H1 (cell line): Measurements from ENCODE around the gene UBXN4. TPM values are rescaled to one million over a fixed set of nuclear protein-coding genes. Genes with fewer than 3 reads are reported as not detected.

ENCODE experiments used
- BACH1 ChIP-seq: IDR thresholded peaks from 2 replicates; pipeline ENCODE4 v1.6.1; 2012; ENCODE audit warnings: low read length, improper control_type of control experiment
- FOSL1 ChIP-seq: IDR thresholded peaks from 2 replicates; pipeline ENCODE4 v1.6.1; 2011; ENCODE audit warnings: mild to moderate bottlenecking, low read depth, low read length, moderate library complexity; ENCODE audit not compliant: insufficient read depth
- HDAC2 ChIP-seq, 2 experiments: fragments of 300-600 bp in 1 of 2; sonication (generic) in 1 of 2; IDR thresholded peaks; 2 replicates each; pipeline ENCODE4 v1.6.1; 2011 to 2012; ENCODE audit warnings: low read depth in 2 of 2, low read length in 2 of 2, mild to moderate bottlenecking in 2 of 2, moderate library complexity in 2 of 2, borderline replicate concordance in 1 of 2, inconsistent platforms in 1 of 2
- SIRT6 ChIP-seq: IDR thresholded peaks from one replicate; pipeline ENCODE4 v1.7.1; 2012; ENCODE audit warnings: low read length, inconsistent platforms
- polyA plus RNA-seq, 7 experiments: library from polyadenylated mRNA; depleted of rRNA in 3 of 7; stranded (reverse) in 5 of 7; unstranded in 2 of 7; fragments of >200 nt in 5 of 7; fragments of 200-250 nt in 2 of 7; gene quantifications; 1 replicate in 5 of 7; 2 replicates in 1 of 7; 4 replicates in 1 of 7; pipeline versions ENCODE4 v1.2.1 to v1.2.3, GENCODE V29; 2011 to 2013; ENCODE audit warnings: missing spikeins in 2 of 7, mixed read lengths in 2 of 7
- total RNA-seq: library from RNA; stranded (reverse); fragmentation: NEBNext Ultra II Directional; extraction: Animal tissue kit (Norgen Biotek cat#: 25700); gene quantifications from 2 replicates; pipeline ENCODE4 v1.2.1, GENCODE V29; 2021

Gene UBXN4
- total and polyA plus RNA-seq, 2 of the 8 experiments (the other 6 are each of a cell fraction or from before 2014, with no cell fraction given), result 20.1 to 64.2 TPM

- no peak for TF ChIP-seq FOSL1
- no peak for TF ChIP-seq SIRT6
- no peak for TF ChIP-seq BACH1
- TF ChIP-seq HDAC2 (IDR thresholded peaks at IDR 0.05; ENCODE audit: borderline replicate concordance in 1 of 2, low read depth in 2 of 2, low read length in 2 of 2), result no peak
Measured at GRCh38 chr2:135783439-135783838, 41.8 kb downstream of the UBXN4 start (continued).
